ENCODE data around the gene MRPS23. TPM values are rescaled to one million over a fixed set of nuclear protein-coding genes. Genes with fewer than 3 reads are reported as not detected.

The MRPS23 gene
- total and polyA plus RNA-seq, 9 of the 15 experiments (the other 6 are each of a cell fraction or from before 2014, with no cell fraction given), result 59.1 to 298 (median 98.8) TPM

DNA sequence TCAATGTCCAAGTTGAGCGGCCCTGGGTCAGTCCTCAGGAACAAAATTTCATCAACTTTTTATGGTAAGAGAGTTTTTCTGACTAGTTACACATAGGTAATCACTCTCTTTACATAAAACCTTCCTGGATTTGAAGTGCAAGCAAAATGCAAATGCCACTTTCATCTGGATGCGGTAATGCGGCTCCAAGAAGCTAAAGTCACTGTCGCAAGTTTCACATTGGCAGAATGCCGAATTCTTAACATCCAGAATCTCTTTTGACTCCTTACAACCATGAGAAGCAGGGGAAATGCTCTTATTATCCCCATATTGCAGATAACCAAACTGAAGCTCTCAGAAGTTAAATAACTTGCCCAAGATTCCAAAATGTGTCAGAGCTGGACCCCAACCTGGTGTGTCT is 30.0 kb downstream of the MRPS23 start (continued):
- TF ChIP-seq, protein P1, sequence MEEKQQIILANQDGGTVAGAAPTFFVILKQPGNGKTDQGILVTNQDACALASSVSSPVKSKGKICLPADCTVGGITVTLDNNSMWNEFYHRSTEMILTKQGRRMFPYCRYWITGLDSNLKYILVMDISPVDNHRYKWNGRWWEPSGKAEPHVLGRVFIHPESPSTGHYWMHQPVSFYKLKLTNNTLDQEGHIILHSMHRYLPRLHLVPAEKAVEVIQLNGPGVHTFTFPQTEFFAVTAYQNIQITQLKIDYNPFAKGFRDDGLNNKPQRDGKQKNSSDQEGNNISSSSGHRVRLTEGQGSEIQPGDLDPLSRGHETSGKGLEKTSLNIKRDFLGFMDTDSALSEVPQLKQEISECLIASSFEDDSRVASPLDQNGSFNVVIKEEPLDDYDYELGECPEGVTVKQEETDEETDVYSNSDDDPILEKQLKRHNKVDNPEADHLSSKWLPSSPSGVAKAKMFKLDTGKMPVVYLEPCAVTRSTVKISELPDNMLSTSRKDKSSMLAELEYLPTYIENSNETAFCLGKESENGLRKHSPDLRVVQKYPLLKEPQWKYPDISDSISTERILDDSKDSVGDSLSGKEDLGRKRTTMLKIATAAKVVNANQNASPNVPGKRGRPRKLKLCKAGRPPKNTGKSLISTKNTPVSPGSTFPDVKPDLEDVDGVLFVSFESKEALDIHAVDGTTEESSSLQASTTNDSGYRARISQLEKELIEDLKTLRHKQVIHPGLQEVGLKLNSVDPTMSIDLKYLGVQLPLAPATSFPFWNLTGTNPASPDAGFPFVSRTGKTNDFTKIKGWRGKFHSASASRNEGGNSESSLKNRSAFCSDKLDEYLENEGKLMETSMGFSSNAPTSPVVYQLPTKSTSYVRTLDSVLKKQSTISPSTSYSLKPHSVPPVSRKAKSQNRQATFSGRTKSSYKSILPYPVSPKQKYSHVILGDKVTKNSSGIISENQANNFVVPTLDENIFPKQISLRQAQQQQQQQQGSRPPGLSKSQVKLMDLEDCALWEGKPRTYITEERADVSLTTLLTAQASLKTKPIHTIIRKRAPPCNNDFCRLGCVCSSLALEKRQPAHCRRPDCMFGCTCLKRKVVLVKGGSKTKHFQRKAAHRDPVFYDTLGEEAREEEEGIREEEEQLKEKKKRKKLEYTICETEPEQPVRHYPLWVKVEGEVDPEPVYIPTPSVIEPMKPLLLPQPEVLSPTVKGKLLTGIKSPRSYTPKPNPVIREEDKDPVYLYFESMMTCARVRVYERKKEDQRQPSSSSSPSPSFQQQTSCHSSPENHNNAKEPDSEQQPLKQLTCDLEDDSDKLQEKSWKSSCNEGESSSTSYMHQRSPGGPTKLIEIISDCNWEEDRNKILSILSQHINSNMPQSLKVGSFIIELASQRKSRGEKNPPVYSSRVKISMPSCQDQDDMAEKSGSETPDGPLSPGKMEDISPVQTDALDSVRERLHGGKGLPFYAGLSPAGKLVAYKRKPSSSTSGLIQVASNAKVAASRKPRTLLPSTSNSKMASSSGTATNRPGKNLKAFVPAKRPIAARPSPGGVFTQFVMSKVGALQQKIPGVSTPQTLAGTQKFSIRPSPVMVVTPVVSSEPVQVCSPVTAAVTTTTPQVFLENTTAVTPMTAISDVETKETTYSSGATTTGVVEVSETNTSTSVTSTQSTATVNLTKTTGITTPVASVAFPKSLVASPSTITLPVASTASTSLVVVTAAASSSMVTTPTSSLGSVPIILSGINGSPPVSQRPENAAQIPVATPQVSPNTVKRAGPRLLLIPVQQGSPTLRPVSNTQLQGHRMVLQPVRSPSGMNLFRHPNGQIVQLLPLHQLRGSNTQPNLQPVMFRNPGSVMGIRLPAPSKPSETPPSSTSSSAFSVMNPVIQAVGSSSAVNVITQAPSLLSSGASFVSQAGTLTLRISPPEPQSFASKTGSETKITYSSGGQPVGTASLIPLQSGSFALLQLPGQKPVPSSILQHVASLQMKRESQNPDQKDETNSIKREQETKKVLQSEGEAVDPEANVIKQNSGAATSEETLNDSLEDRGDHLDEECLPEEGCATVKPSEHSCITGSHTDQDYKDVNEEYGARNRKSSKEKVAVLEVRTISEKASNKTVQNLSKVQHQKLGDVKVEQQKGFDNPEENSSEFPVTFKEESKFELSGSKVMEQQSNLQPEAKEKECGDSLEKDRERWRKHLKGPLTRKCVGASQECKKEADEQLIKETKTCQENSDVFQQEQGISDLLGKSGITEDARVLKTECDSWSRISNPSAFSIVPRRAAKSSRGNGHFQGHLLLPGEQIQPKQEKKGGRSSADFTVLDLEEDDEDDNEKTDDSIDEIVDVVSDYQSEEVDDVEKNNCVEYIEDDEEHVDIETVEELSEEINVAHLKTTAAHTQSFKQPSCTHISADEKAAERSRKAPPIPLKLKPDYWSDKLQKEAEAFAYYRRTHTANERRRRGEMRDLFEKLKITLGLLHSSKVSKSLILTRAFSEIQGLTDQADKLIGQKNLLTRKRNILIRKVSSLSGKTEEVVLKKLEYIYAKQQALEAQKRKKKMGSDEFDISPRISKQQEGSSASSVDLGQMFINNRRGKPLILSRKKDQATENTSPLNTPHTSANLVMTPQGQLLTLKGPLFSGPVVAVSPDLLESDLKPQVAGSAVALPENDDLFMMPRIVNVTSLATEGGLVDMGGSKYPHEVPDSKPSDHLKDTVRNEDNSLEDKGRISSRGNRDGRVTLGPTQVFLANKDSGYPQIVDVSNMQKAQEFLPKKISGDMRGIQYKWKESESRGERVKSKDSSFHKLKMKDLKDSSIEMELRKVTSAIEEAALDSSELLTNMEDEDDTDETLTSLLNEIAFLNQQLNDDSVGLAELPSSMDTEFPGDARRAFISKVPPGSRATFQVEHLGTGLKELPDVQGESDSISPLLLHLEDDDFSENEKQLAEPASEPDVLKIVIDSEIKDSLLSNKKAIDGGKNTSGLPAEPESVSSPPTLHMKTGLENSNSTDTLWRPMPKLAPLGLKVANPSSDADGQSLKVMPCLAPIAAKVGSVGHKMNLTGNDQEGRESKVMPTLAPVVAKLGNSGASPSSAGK (IDR thresholded peaks at IDR 0.05), result no peak
- no peak for TF ChIP-seq SAFB2 (IDR thresholded peaks at IDR 0.05; ENCODE audit: borderline replicate concordance, low read depth, low read length, severe bottlenecking)
- TF ChIP-seq TFAM (CRISPR knock-in tag; conservative IDR thresholded peaks at IDR 0.05), result no peak
- TF ChIP-seq KDM1A (IDR thresholded peaks at IDR 0.05), result no peak
- TF ChIP-seq ZNF354B (CRISPR knock-in tag; IDR thresholded peaks at IDR 0.05), result no peak
- TF ChIP-seq DMBX1 (CRISPR knock-in tag; IDR thresholded peaks at IDR 0.05; ENCODE audit: borderline replicate concordance), result no peak
- no peak for TF ChIP-seq SIX5 (IDR thresholded peaks at IDR 0.05; ENCODE audit: borderline replicate concordance in 1 of 2, insufficient read depth in 1 of 2, low read depth in 1 of 2, low read length in 2 of 2)
- TF ChIP-seq TGIF2 (CRISPR knock-in tag; IDR thresholded peaks at IDR 0.05), result no peak

Measured in K562 (cell line).